Spleen (tissue), 7 donors: Measurements from ENCODE around the gene ZNF648.
"Not testable (repeated sequence)": the region's sequence is repeated elsewhere in the genome, so short reads cannot be mapped to it uniquely, and the experiment has no call there.

Source experiments
- POLR2A ChIP-seq, 3 donors: fragments of 450-650 bp; IDR thresholded peaks; one replicate each; pipeline ENCODE4 v1.5.1; 2017; ENCODE audit warnings: antibody characterized with exemption in 3 of 3, mild to moderate bottlenecking in 1 of 3
- POLR2AphosphoS5 ChIP-seq, 3 donors: sonication (generic); formaldehyde crosslinking; IDR thresholded peaks; one replicate each; pipeline ENCODE4 v1.5.1; 2017; ENCODE audit warnings: antibody characterized with exemption in 3 of 3
- TF ChIP-seq, protein P1 (sequence below), 11 experiments: fragments of 200-600 bp in 7 of 11; fragments of 450-650 bp in 4 of 11; sonication (generic) in 4 of 11; IDR thresholded peaks in 8 of 11; conservative IDR thresholded peaks in 3 of 11; 1 replicate in 7 of 11; 2 replicates in 4 of 11; pipeline versions ENCODE4 v1.4.0 to v1.8.0; 2016 to 2021; ENCODE audit warnings: antibody characterized with exemption in 11 of 11, inconsistent platforms in 4 of 11, mild to moderate bottlenecking in 1 of 11
- donor health status: DM: no; HTN: no; CAD: no; lungs with moderate emphysema.
- donor health status: DM: no; HTN: no; CAD: no.
- donor health status: DM: no; HTN: no; CAD: no.

DNA sequence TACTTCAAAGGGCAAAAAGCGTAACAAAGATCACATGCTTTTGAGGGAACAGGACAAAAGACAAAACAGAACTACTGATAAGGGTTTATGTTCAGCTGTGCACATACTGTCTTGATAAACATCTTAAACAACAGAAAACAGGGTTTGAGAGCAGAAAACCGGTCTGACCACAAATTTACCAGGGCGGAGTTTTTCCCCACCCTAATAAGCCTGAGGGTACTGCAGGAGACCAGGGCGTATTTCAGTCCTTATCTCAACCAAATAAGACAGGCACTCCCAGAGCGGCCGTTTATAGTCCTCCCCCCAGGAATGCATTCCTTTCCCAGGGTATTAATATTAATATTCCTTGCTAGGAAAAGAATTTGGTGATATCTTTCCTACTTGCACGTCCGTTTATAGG, 16.0 kb downstream of the ZNF648 start:
- TF ChIP-seq, protein P1, sequence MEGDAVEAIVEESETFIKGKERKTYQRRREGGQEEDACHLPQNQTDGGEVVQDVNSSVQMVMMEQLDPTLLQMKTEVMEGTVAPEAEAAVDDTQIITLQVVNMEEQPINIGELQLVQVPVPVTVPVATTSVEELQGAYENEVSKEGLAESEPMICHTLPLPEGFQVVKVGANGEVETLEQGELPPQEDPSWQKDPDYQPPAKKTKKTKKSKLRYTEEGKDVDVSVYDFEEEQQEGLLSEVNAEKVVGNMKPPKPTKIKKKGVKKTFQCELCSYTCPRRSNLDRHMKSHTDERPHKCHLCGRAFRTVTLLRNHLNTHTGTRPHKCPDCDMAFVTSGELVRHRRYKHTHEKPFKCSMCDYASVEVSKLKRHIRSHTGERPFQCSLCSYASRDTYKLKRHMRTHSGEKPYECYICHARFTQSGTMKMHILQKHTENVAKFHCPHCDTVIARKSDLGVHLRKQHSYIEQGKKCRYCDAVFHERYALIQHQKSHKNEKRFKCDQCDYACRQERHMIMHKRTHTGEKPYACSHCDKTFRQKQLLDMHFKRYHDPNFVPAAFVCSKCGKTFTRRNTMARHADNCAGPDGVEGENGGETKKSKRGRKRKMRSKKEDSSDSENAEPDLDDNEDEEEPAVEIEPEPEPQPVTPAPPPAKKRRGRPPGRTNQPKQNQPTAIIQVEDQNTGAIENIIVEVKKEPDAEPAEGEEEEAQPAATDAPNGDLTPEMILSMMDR (IDR thresholded peaks at IDR 0.05 in 8 of 11, conservative IDR thresholded peaks at IDR 0.05 in 3 of 11), result not testable (repeated sequence)
- not testable (repeated sequence) for TF ChIP-seq POLR2A, POLR2AphosphoS5 (IDR thresholded peaks at IDR 0.05)
